COLO668 (cell line): Measurements from ENCODE around the gene IL13.

Experiments
- DNase-seq: peaks from one replicate; lab custom pipeline; 2025; ENCODE audit not compliant: unreplicated experiment; lab: John Stamatoyannopoulos, UW

The IL13 gene

GRCh38 chr5:132669966-132670882 lies 12.3 kb downstream of the IL13 start:
- no peak for DNase-seq

DNA sequence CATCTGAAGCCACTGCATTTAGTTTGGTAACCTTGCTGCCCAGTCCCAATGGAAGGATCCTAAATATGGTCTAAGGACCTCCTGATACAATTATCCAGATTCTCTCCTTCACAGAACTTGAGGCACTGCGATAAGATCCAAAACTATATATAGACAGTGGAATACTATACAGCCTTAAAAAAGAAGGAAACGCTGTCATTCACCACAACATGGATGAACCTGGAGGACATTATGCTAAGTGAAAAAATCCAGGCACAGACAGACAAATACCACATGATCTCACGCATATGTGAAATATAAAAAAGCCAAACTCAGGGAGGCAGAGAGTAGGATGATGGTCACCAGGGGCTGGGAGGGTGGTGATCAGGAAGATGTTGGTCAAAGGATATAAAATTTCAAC lies 13.0 kb downstream of the IL13 start:
- DNase-seq = no peak

DNA sequence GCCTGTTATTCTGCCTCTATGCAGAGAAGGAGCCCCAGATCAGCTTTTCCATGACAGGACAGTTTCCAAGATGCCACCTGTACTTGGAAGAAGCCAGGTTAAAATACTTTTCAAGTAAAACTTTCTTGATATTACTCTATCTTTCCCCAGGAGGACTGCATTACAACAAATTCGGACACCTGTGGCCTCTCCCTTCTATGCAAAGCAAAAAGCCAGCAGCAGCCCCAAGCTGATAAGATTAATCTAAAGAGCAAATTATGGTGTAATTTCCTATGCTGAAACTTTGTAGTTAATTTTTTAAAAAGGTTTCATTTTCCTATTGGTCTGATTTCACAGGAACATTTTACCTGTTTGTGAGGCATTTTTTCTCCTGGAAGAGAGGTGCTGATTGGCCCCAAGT lies 15.5 kb downstream of the IL13 start:
- DNase-seq = no peak

DNA sequence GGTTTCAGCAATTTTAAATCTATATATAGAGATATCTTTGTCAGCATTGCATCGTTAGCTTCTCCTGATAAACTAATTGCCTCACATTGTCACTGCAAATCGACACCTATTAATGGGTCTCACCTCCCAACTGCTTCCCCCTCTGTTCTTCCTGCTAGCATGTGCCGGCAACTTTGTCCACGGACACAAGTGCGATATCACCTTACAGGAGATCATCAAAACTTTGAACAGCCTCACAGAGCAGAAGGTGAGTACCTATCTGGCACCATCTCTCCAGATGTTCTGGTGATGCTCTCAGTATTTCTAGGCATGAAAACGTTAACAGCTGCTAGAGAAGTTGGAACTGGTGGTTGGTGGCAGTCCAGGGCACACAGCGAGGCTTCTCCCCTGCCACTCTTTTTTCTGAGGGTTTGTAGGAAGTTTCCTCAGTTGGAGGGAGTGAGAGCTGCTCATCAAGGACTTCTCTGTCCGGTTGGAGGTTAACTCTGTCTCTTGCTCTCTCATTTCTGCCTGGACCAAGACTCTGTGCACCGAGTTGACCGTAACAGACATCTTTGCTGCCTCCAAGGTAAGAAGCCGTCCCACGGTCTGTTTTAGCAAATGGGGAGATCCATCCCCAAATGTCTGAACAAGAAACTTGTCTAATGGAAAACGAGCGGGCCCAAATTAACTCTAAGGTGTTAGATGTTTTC lies 16.1 kb downstream of the IL13 start, which contains the start of gene IL4:
TSS of gene IL4 (plus strand) at position 51 of the 692 bp plus-strand sequence. CDS start at position 113, 62 bp downstream.
- DNase-seq = no peak

- DNase-seq = no peak
Measured at GRCh38 chr5:132674671-132675506, 16.9 kb downstream of the IL13 start.

DNA sequence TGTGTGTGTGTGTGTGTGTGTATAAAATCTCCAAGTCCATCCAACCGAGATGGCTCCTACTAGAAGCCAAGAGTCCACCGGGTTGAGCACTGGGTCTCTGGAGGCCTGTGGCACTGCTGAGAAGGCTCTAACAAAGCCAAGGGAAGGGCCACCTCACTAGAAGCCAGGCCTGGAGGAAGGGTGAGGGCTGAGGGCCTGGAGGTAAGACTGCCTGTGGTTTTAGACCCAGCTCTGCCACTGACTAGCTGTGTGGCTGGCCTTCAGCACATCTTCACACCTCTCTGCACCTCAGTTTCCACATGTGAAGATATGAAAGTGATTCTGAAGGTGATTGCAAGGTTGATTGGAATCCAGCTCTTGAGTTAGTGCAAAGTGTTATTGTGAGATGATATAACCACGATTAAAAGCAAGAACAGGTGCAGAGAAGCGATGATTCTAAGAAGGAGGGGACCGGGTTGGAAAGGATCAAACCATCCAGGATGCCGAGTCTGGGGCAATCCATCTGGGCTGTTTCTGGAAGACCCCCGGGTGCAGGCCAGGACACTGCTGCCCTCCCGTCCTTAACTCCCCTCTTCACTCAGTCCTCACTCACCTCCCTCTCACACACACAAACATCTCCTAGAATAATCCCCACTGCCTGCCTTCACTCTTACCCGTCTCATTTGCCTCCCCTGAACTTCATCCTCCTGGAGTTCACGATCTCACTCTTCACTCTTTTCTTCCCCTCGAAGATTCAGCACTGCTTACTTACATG lies 18.1 kb downstream of the IL13 start:
- no peak for DNase-seq

- DNase-seq = no peak
Measured at GRCh38 chr5:132677191-132677590, 19.2 kb downstream of the IL13 start.

DNA sequence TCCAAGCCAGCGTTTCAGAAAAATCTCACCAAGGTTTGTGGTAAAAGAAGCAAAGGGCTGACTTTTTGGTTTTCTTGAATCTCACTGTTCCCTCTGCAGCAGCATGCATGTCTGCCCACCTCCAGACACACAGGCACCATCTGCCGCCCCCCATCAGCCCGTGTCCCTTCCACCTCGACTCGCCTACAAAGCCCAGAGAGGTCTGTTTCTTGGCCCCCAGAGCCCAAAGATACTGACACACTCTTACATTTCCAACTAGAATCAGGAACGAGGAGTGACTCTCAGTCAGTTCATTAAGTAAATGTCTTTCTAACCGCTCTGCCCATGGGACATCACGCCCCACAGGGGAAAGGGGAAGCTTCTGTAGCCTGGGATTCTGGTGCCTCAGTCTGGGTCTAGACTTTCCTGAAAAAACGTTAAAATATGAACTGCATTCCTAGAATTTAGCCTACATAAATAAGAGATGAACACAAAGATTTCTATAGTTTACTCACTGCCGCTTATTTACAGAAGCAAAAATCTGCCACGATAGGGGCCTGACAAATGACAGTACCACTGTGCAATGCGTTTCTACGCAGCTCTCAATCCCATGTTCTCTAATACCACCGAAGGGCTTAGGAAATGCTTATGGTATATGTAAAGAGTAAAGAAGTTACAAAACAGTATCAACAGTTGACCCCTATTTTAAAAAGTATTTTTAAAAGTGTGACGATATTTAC lies 19.9 kb downstream of the IL13 start:
- DNase-seq = no peak

- no peak for DNase-seq
Measured at GRCh38 chr5:132678735-132679134, 20.8 kb downstream of the IL13 start.

DNA sequence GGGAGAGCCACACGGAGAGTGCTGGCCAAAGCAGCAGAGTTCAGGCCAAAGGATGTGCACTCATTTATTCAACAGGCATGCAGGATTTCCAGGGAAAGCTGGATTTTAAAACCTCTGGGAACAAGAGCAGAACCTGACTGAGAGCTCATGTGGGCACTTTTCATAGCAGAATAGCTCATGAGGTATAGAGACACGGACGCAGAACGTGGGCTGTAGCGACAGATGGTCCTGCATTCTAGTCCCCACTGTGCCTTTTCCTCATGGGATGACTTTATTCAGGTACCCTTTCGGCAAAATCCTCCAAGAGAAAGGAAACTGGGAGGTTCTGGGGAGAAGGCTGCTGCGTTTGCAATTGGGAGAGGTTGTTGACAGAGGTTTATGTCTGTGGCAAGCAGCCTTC lies 21.2 kb downstream of the IL13 start:
- no peak for DNase-seq

- no peak for DNase-seq
Measured at GRCh38 chr5:132679717-132680380, 21.9 kb downstream of the IL13 start.

DNA sequence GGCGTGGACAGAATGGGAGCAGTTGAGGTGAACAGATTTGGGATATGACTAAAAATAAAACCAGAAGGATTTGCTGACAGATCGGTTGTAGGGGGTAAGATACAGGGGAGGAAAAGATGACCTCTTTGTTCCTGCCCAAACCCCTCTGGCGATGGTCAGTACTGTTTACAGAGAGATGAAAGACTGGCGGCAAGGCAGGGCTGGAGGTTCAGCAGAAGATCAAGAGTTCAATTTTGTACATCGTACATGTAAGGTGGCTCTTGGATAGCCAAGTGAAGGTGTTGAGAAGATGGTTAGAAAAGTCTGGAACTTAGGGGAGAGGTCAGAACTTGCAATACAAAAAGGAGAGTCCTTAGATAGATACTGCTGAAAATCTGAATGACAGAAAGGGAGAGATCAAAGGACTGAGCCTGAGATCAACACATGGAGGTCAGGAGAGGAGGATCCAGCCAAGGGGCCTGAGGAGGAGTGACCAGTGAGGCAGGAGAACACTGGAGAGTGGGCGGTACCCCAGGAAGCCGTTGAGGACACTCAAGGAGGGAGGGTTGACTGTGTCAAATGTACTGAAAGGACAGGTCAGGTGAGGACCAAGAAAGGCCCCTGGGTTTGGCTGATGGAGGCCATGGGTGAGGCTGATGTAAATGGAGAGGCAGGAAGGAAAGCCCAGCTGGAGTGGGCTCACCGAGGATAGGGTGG lies 23.0 kb downstream of the IL13 start:
- no peak for DNase-seq

DNA sequence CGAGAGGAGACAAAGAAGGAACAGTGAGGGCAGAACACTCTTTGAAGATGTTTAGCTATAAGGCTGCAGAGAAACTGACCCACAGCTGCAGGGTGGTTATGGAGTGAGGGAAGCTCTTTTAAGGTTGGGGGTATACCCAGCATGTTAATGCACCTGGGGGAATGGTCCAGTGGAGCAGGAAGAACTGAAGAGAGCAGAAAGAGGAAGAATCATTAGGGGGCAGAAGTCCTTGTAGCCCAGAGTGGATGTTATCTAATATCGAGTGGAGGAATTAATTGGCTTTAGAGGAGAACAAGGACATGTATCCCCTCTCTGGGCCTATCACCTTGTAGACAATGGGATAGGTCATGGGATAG lies 23.5 kb downstream of the IL13 start:
- no peak for DNase-seq

DNA sequence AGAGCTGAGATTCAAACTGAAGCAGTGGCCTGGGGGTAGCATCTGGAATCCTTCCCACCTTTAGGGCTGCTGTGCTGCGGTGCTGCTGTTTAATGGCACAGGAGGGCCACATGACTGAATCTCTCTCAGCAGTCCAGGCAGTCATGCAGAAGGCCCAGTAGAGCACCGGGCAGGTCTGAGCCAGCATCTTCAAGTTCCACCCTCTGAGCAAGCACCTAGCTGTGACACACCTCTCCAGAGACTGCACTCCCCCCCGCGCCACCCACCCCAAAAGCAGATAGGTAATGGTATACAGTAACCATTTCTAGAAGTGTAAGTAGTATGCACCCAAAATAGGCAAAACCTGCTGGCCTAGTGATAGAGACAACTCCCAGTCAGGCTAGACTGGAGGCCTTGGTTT lies 24.0 kb downstream of the IL13 start:
- no peak for DNase-seq

DNA sequence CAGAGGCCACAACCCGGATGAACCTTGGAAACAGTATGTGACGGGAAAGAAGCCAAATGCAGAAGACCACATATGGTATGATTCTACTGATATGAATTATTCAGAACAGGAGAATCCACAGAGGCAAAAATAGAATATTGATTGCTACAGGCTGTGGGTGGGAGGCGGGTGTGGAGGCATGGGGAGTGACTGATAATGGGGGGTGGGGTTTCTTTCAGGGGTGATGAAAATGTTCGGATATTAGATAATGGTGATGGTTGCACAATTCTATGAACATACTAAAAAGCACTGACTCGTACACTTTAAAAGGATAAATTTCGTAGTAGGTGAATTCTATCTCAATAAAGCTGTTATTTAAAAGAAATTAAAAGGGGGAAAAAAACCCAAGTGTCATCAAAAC lies 26.5 kb downstream of the IL13 start:
- DNase-seq = no peak

DNA sequence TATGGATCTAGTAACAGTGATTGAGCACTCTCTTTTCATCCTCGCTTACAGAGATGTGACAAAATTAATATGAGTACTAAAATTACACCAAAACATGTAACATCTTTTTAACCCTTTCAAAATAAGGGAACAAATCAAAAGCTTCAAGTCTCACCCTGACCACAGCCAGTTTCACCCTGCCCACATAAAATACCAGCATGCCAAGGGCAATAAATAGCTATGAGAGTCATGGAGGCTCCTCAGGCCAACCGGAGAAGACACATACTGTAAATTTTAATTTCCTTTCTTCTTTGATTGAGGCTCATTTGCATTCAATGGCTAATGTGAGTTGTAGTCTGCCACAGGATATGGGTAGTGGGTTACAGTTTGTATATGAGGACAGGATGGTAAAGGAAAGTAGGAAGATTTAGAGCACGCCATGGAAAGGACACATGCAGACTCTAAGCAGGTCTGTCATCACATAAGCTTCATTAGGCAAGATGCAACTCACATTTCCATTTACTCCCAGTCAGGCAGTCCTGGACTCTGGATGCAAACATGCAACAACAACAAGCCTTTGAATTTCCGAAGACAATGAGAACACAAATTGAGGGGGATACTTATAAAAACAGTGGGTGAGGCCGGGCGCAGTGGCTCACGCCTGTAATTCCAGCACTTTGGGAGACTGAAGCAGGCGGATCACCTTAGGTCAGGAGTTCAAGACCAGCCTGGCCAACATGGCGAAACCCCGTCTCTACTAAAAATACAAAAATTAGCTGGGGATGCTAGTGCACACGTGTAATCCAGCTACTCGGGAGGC lies 27.1 kb downstream of the IL13 start:
- no peak for DNase-seq

DNA sequence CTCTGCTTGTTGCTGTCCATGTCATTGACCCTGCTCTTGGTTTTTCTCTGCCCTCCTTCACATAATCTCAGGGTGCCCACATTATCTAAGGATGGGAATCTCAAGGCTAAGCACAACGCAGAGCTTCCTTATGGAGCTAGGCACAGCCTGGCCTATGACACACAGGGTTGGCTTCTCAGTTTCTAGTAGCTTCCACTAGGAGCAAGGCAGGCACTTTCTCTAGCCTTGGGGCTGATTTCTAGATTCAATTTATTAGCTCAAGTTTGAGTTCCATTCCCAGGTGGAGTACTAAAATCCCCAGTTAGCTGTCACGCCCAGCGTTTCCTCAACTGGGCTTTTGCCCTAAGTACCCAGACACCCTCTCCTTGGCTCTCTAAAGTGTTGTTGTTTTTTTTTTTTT lies 28.2 kb downstream of the IL13 start:
- no peak for DNase-seq

GRCh38 chr5:132687995-132688394 lies 30.0 kb downstream of the IL13 start:
- no peak for DNase-seq
